Stimulated activated CD4-positive, alpha-beta T cell treated with anti-CD3 and anti-CD28 coated beads, TNF-alpha, amount 100 ng/mL, for 48 hours (primary cell): Measurements from ENCODE around the gene STAT2.

Source experiments
- DNase-seq, 3 donors: peaks; one replicate each; pipeline ENCODE4 v3.0.0-alpha.2; 2020; ENCODE audit warnings: low read depth in 3 of 3

STAT2 gene

DNA sequence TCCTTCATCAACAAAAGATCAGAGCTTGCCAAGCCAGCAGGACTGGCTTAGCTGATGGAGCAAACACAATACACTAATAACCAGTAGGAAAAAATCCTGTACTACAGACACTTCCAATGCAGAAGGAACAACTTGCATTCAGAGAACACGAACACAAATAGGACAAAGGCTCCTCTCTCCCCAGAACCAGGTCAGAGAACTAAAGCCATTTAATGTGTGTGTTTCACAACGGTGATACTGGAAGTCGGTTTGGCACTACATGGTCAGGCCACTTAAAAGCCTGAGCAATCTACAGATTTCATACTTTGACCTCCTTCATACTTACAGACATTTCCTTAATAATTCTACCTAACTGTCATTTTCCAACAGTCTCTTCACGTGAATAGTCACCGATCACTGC is 66.1 kb downstream of the STAT2 start:
- no peak for DNase-seq
